Astrocyte (in vitro differentiated cells and primary cell): ENCODE measurements around the gene AVPR1B.

Experiments
- CTCF ChIP-seq: IDR thresholded peaks from 2 replicates; pipeline ENCODE4 v1.5.1; 2011; ENCODE audit warnings: low read depth, mild to moderate bottlenecking, inconsistent platforms, low read length, moderate library complexity; ENCODE audit not compliant: insufficient read depth
- EZH2 ChIP-seq: IDR thresholded peaks from 2 replicates; pipeline ENCODE4 v1.6.1; 2012; ENCODE audit warnings: mild to moderate bottlenecking, low read length, inconsistent platforms; ENCODE audit not compliant: insufficient read depth

GRCh38 chr1:206109718-206110117 is 7.5 kb downstream of the AVPR1B start:
- no peak for TF ChIP-seq CTCF
- no peak for TF ChIP-seq EZH2
